Stimulated activated naive CD8-positive, alpha-beta T cell treated with anti-CD3 and anti-CD28 coated beads, Interleukin-15, Interleukin-2, amounts not matched to agents 100 ng/mL and 50 ng/mL, for 24 hours (primary cell): ENCODE measurements around the gene SUSD3.
A peak's percentile ranks its signal among the peaks of the same experiment; 100 is the strongest.

Experiments used
- H3K27ac Mint-ChIP-seq: one replicate; pipeline ENCODE4 v1.8.0; 2021; ENCODE audit warnings: mild to moderate bottlenecking, mixed read lengths
- H3K27me3 Mint-ChIP-seq: one replicate; pipeline ENCODE4 v1.8.0; 2021; ENCODE audit warnings: mixed read lengths
- H3K36me3 Mint-ChIP-seq: one replicate; pipeline ENCODE4 v1.8.0; 2021; ENCODE audit warnings: low read depth, mixed read lengths
- H3K4me1 Mint-ChIP-seq: one replicate; pipeline ENCODE4 v1.8.0; 2021; ENCODE audit warnings: low read depth, mixed read lengths
- H3K4me3 Mint-ChIP-seq: one replicate; pipeline ENCODE4 v1.8.0; 2021; ENCODE audit warnings: mild to moderate bottlenecking, mixed read lengths
- H3K9me3 Mint-ChIP-seq: one replicate; pipeline ENCODE4 v1.8.0; 2021; ENCODE audit warnings: mixed read lengths

SUSD3 gene

GRCh38 chr9:93037476-93037971, 21.0 kb upstream of the SUSD3 start:
- Mint-ChIP-seq H3K27me3 (no peaks in the 10 kb centered on the region), H3K9me3 (no peaks in the 10 kb centered on the region), H3K4me1 (peaks cover 42% of the 10 kb centered on the region), H3K36me3 (peaks cover 8% of the 10 kb centered on the region), H3K27ac (no peak overlapping the region), H3K4me3 (no peak overlapping the region)

GRCh38 chr9:93038918-93039317, 19.6 kb upstream of the SUSD3 start:
- no peak overlapping the region for H3K4me3 Mint-ChIP-seq
- H3K27me3 Mint-ChIP-seq: no peaks in the 10 kb centered on the region
- H3K9me3 Mint-ChIP-seq: no peaks in the 10 kb centered on the region
- peaks cover 50% of the 10 kb centered on the region for H3K4me1 Mint-ChIP-seq
- no peak overlapping the region for H3K27ac Mint-ChIP-seq
- peaks cover 1% of the 10 kb centered on the region for H3K36me3 Mint-ChIP-seq

GRCh38 chr9:93039456-93039855, 19.0 kb upstream of the SUSD3 start:
- no peak overlapping the region for H3K4me3 Mint-ChIP-seq

GRCh38 chr9:93039976-93040375, 18.5 kb upstream of the SUSD3 start:
- no peak overlapping the region for H3K4me3 Mint-ChIP-seq
- no peaks in the 10 kb centered on the region for H3K36me3 Mint-ChIP-seq
- no peaks in the 10 kb centered on the region for H3K27me3 Mint-ChIP-seq
- peak overlapping the region; percentile 11 for H3K27ac Mint-ChIP-seq
- H3K4me1 Mint-ChIP-seq: peaks cover 51% of the 10 kb centered on the region
- H3K9me3 Mint-ChIP-seq: no peaks in the 10 kb centered on the region

More at GRCh38 chr9:93039456-93039855, 19.0 kb upstream of the SUSD3 start:
- Mint-ChIP-seq H3K27ac (no peak overlapping the region), H3K4me1 (peaks cover 51% of the 10 kb centered on the region), H3K27me3 (no peaks in the 10 kb centered on the region), H3K9me3 (no peaks in the 10 kb centered on the region), H3K36me3 (no peaks in the 10 kb centered on the region)

GRCh38 chr9:93040409-93040808, 18.1 kb upstream of the SUSD3 start:
- Mint-ChIP-seq H3K4me1 (peaks cover 51% of the 10 kb centered on the region), H3K9me3 (no peaks in the 10 kb centered on the region), H3K27ac (no peak overlapping the region), H3K27me3 (no peaks in the 10 kb centered on the region), H3K4me3 (no peak overlapping the region), H3K36me3 (no peaks in the 10 kb centered on the region)

GRCh38 chr9:93041108-93041802, 17.2 kb upstream of the SUSD3 start:
- peak overlapping the region; percentile 36 for H3K27ac Mint-ChIP-seq
- no peaks in the 10 kb centered on the region for H3K27me3 Mint-ChIP-seq
- H3K4me1 Mint-ChIP-seq: peaks cover 44% of the 10 kb centered on the region
- H3K36me3 Mint-ChIP-seq: no peaks in the 10 kb centered on the region
- no peak overlapping the region for H3K4me3 Mint-ChIP-seq
- no peaks in the 10 kb centered on the region for H3K9me3 Mint-ChIP-seq

- Mint-ChIP-seq H3K27me3 (no peaks in the 10 kb centered on the region), H3K4me1 (peaks cover 30% of the 10 kb centered on the region), H3K9me3 (no peaks in the 10 kb centered on the region), H3K4me3 (no peak overlapping the region), H3K27ac (peak overlapping the region; percentile 23), H3K36me3 (no peaks in the 10 kb centered on the region)
Measured at GRCh38 chr9:93043122-93043521, 15.4 kb upstream of the SUSD3 start.

- Mint-ChIP-seq H3K4me1 (peaks cover 28% of the 10 kb centered on the region), H3K4me3 (no peak overlapping the region), H3K36me3 (no peaks in the 10 kb centered on the region), H3K9me3 (no peaks in the 10 kb centered on the region), H3K27me3 (no peaks in the 10 kb centered on the region), H3K27ac (no peak overlapping the region)
Measured at GRCh38 chr9:93045521-93045920, 13.0 kb upstream of the SUSD3 start.

- H3K4me1 Mint-ChIP-seq: peaks cover 10% of the 10 kb centered on the region
- H3K27me3 Mint-ChIP-seq: no peaks in the 10 kb centered on the region
Measured at GRCh38 chr9:93048566-93049448, 9.7 kb upstream of the SUSD3 start.

GRCh38 chr9:93049491-93049890, 9.0 kb upstream of the SUSD3 start:
- Mint-ChIP-seq H3K27ac (no peak overlapping the region), H3K4me1 (peaks cover 15% of the 10 kb centered on the region), H3K9me3 (no peaks in the 10 kb centered on the region), H3K4me3 (no peak overlapping the region), H3K36me3 (no peaks in the 10 kb centered on the region), H3K27me3 (no peaks in the 10 kb centered on the region)

More at GRCh38 chr9:93048566-93049448, 9.7 kb upstream of the SUSD3 start:
- no peak overlapping the region for H3K4me3 Mint-ChIP-seq
- no peaks in the 10 kb centered on the region for H3K36me3 Mint-ChIP-seq
- H3K27ac Mint-ChIP-seq: no peak overlapping the region
- no peaks in the 10 kb centered on the region for H3K9me3 Mint-ChIP-seq

GRCh38 chr9:93050231-93050630, 8.3 kb upstream of the SUSD3 start:
- H3K27me3 Mint-ChIP-seq: no peaks in the 10 kb centered on the region
- H3K9me3 Mint-ChIP-seq: no peaks in the 10 kb centered on the region
- no peak overlapping the region for H3K27ac Mint-ChIP-seq
- H3K36me3 Mint-ChIP-seq: no peaks in the 10 kb centered on the region
- H3K4me1 Mint-ChIP-seq: peaks cover 19% of the 10 kb centered on the region
- no peak overlapping the region for H3K4me3 Mint-ChIP-seq

GRCh38 chr9:93051680-93052089, 6.8 kb upstream of the SUSD3 start:
- Mint-ChIP-seq H3K27me3 (no peaks in the 10 kb centered on the region), H3K4me1 (peaks cover 22% of the 10 kb centered on the region), H3K27ac (peak overlapping the region; percentile 4), H3K9me3 (no peaks in the 10 kb centered on the region), H3K36me3 (no peaks in the 10 kb centered on the region), H3K4me3 (no peak overlapping the region)

GRCh38 chr9:93052791-93053540, 5.5 kb upstream of the SUSD3 start:
- H3K36me3 Mint-ChIP-seq: no peaks in the 10 kb centered on the region
- no peaks in the 10 kb centered on the region for H3K27me3 Mint-ChIP-seq
- no peak overlapping the region for H3K27ac Mint-ChIP-seq
- H3K9me3 Mint-ChIP-seq: no peaks in the 10 kb centered on the region
- no peak overlapping the region for H3K4me3 Mint-ChIP-seq
- peaks cover 24% of the 10 kb centered on the region for H3K4me1 Mint-ChIP-seq

- peaks cover 27% of the 10 kb centered on the region for H3K4me1 Mint-ChIP-seq
- H3K9me3 Mint-ChIP-seq: no peaks in the 10 kb centered on the region
- no peaks in the 10 kb centered on the region for H3K36me3 Mint-ChIP-seq
- H3K27me3 Mint-ChIP-seq: no peaks in the 10 kb centered on the region
- H3K27ac Mint-ChIP-seq: no peak overlapping the region
- no peak overlapping the region for H3K4me3 Mint-ChIP-seq
Measured at GRCh38 chr9:93053781-93054331, 4.6 kb upstream of the SUSD3 start.
